Measurements from ENCODE around the gene FAM72B. TPM values are rescaled to one million over a fixed set of nuclear protein-coding genes. Genes with fewer than 3 reads are reported as not detected.
A peak's percentile ranks its signal among the peaks of the same experiment; 100 is the strongest.
"Not testable (repeated sequence)": the region's sequence is repeated elsewhere in the genome, so short reads cannot be mapped to it uniquely, and the experiment has no call there.

FAM72B gene
- total RNA-seq, 2 donors from 2014 or later, result 0.27 to 0.42 TPM

GRCh38 chr1:121157609-121158008, 26.5 kb downstream of the FAM72B start:
- not testable (repeated sequence) for H3K4me3 ChIP-seq; H3K27me3 ChIP-seq (replicated peaks; ENCODE audit: insufficient read depth); H3K27ac ChIP-seq; H3K4me1 ChIP-seq (ENCODE audit: control insufficient read depth in 1 of 2, low read depth in 2 of 2); ATAC-seq (ENCODE audit: insufficient number of reproducible peaks, low FRiP score, low read depth); H3K9me3 ChIP-seq; DNase-seq (ENCODE audit: low spot score); H3K36me3 ChIP-seq

- not testable (repeated sequence) for H3K27ac ChIP-seq; H3K4me1 ChIP-seq (ENCODE audit: control insufficient read depth in 1 of 2, low read depth in 2 of 2); H3K36me3 ChIP-seq; H3K27me3 ChIP-seq (replicated peaks; ENCODE audit: insufficient read depth); DNase-seq (ENCODE audit: low spot score); ATAC-seq (ENCODE audit: insufficient number of reproducible peaks, low FRiP score, low read depth); H3K4me3 ChIP-seq; H3K9me3 ChIP-seq
Observed at GRCh38 chr1:121156958-121157603, 27.1 kb downstream of the FAM72B start.

- ATAC-seq (ENCODE audit: insufficient number of reproducible peaks, low FRiP score, low read depth), result not testable (repeated sequence)
Observed at GRCh38 chr1:121155671-121156358, 28.3 kb downstream of the FAM72B start.

GRCh38 chr1:121154811-121155210, 29.3 kb downstream of the FAM72B start:
- not testable (repeated sequence) for H3K27ac ChIP-seq; H3K4me1 ChIP-seq (ENCODE audit: control insufficient read depth in 1 of 2, low read depth in 2 of 2); H3K36me3 ChIP-seq; ATAC-seq (ENCODE audit: insufficient number of reproducible peaks, low FRiP score, low read depth); DNase-seq (ENCODE audit: low spot score); H3K4me3 ChIP-seq; H3K9me3 ChIP-seq; H3K27me3 ChIP-seq (replicated peaks; ENCODE audit: insufficient read depth)

More at GRCh38 chr1:121155671-121156358, 28.3 kb downstream of the FAM72B start:
- TF ChIP-seq CTCF (IDR thresholded peaks at IDR 0.05), result peak; percentile 10
- not testable (repeated sequence) for H3K4me3 ChIP-seq; H3K27ac ChIP-seq; DNase-seq (ENCODE audit: low spot score); H3K36me3 ChIP-seq; H3K4me1 ChIP-seq (ENCODE audit: control insufficient read depth in 1 of 2, low read depth in 2 of 2); H3K27me3 ChIP-seq (replicated peaks; ENCODE audit: insufficient read depth); H3K9me3 ChIP-seq

GRCh38 chr1:121152788-121153187, 31.4 kb downstream of the FAM72B start:
- H3K27me3 ChIP-seq (replicated peaks; ENCODE audit: insufficient read depth); H3K9me3 ChIP-seq; DNase-seq (ENCODE audit: low spot score); H3K4me1 ChIP-seq (ENCODE audit: control insufficient read depth in 1 of 2, low read depth in 2 of 2); ATAC-seq (ENCODE audit: insufficient number of reproducible peaks, low FRiP score, low read depth); H3K36me3 ChIP-seq; H3K27ac ChIP-seq; H3K4me3 ChIP-seq: not testable (repeated sequence)

GRCh38 chr1:121151294-121151693, 32.8 kb downstream of the FAM72B start:
- H3K4me1 ChIP-seq (ENCODE audit: control insufficient read depth in 1 of 2, low read depth in 2 of 2); H3K4me3 ChIP-seq; H3K36me3 ChIP-seq; DNase-seq (ENCODE audit: low spot score); H3K27ac ChIP-seq; ATAC-seq (ENCODE audit: insufficient number of reproducible peaks, low FRiP score, low read depth); H3K9me3 ChIP-seq; H3K27me3 ChIP-seq (replicated peaks; ENCODE audit: insufficient read depth): not testable (repeated sequence)

GRCh38 chr1:121148489-121149190, 35.5 kb downstream of the FAM72B start:
- H3K27me3 ChIP-seq (replicated peaks; ENCODE audit: insufficient read depth); H3K9me3 ChIP-seq; H3K27ac ChIP-seq; H3K36me3 ChIP-seq; DNase-seq (ENCODE audit: low spot score); H3K4me3 ChIP-seq; H3K4me1 ChIP-seq (ENCODE audit: control insufficient read depth in 1 of 2, low read depth in 2 of 2): not testable (repeated sequence)
- peak; percentile 16 for TF ChIP-seq CTCF (IDR thresholded peaks at IDR 0.05)
- ATAC-seq (ENCODE audit: insufficient number of reproducible peaks, low FRiP score, low read depth), result peak; percentile 41

- H3K4me1 ChIP-seq (ENCODE audit: control insufficient read depth in 1 of 2, low read depth in 2 of 2); H3K4me3 ChIP-seq; DNase-seq (ENCODE audit: low spot score); ATAC-seq (ENCODE audit: insufficient number of reproducible peaks, low FRiP score, low read depth); H3K27ac ChIP-seq; H3K27me3 ChIP-seq (replicated peaks; ENCODE audit: insufficient read depth); H3K36me3 ChIP-seq; H3K9me3 ChIP-seq: not testable (repeated sequence)
Observed at GRCh38 chr1:121140393-121140792, 43.7 kb downstream of the FAM72B start.

- not testable (repeated sequence) for H3K9me3 ChIP-seq; ATAC-seq (ENCODE audit: insufficient number of reproducible peaks, low FRiP score, low read depth); H3K4me1 ChIP-seq (ENCODE audit: control insufficient read depth in 1 of 2, low read depth in 2 of 2)
Observed at GRCh38 chr1:121131494-121131893, 52.6 kb downstream of the FAM72B start.

GRCh38 chr1:121118480-121118824, 65.7 kb downstream of the FAM72B start:
- Histone ChIP-seq H3K4me3 (peak overlapping the region; percentile 69), H3K27ac (peak overlapping the region; percentile 58 to 60)
- not testable (repeated sequence) for H3K4me1 ChIP-seq (ENCODE audit: control insufficient read depth in 1 of 2, low read depth in 2 of 2); DNase-seq (ENCODE audit: low spot score); H3K36me3 ChIP-seq; H3K27me3 ChIP-seq (replicated peaks; ENCODE audit: insufficient read depth); H3K9me3 ChIP-seq
- ATAC-seq (ENCODE audit: insufficient number of reproducible peaks, low FRiP score, low read depth), result peak; percentile 51

More at GRCh38 chr1:121131494-121131893, 52.6 kb downstream of the FAM72B start:
- not testable (repeated sequence) for DNase-seq (ENCODE audit: low spot score); H3K4me3 ChIP-seq; H3K36me3 ChIP-seq; H3K27ac ChIP-seq; H3K27me3 ChIP-seq (replicated peaks; ENCODE audit: insufficient read depth)
